H4 (cell line): Measurements from ENCODE around the gene LGI1. TPM values are rescaled to one million over a fixed set of nuclear protein-coding genes. Genes with fewer than 3 reads are reported as not detected.

ENCODE experiments used
- DNase-seq: peaks from one replicate; pipeline ENCODE4 v3.0.0-alpha.2; 2015; ENCODE audit warnings: low spot score
- total RNA-seq: library from RNA; depleted of rRNA; stranded (reverse); fragments of >200 nt; shearing (Covaris generic); gene quantifications from 2 replicates; pipeline ENCODE4 v1.2.3, GENCODE V29; 2014

Gene LGI1
- total RNA-seq, 1 experiment from 2014 or later = 0.08 TPM

DNA sequence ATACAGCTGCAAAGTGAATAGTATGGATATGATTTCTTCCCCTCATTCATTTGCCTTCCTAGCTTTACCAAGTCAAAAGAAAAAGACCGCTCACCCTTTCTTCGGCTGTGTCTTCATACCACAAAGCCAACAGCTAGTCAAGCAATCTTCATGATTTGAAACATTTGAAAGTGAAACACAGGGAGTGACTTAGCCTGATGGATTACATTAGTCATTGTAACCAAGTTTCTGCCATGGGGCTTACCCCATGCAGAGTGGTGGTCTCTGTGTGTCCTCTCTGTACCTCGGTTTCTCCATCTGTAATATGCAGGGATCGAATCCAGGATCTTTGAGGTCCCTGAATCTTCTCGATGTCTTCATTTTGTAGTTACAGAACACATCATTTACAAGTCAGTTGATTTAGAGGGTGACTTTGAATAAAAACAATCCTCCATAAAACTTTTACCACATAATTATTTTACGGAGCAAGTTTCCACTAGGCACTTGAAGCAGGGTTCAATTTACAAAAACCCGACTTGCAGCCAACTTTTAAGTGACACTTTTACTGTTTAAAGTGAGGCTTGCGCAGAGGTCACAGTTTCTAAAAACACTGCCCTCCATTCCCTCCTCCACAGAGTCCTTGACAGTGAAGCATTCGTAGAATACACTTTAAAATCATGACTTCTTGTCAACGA, 2.2 kb upstream of the LGI1 start:
- no peak for DNase-seq

DNA sequence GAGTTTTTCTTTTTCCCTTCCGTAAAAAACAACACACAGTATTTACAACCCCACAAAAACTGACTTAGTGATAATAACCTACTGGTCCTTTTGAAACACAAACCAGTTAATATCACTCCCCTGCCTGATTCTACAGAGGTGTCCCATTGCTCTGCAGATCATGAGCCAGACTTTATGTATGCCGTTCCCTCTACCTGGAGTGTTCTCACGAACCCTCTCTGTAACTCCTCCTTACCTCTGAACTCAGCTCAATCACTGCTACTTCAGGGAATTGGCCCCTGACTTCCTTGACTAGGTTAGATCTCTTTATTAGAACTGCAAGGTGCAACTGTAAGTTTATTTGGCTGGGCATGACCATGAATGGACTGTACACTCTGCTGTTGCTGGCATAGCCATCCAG, 1.6 kb upstream of the LGI1 start:
- no peak for DNase-seq

DNA sequence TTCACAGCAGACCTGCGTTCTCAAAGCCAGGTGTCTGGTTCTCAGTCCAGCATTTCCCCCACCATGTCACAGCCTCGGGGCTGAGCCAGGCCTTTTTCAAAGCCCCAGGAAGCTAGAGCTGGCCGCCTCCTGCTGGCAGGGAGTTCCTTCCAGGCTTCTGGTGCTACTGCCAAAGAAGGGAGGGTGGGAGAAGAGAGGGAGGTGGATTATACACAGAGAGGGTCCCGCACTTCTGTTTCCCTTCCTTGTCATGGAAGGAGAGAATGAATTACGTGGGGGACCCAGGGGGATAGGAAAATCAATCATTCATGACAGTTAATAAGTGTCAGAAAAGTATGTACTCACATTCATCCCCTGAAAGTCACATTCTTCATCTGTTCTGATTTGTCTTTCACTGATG, 600 bp upstream of the LGI1 start:
- no peak for DNase-seq

DNA sequence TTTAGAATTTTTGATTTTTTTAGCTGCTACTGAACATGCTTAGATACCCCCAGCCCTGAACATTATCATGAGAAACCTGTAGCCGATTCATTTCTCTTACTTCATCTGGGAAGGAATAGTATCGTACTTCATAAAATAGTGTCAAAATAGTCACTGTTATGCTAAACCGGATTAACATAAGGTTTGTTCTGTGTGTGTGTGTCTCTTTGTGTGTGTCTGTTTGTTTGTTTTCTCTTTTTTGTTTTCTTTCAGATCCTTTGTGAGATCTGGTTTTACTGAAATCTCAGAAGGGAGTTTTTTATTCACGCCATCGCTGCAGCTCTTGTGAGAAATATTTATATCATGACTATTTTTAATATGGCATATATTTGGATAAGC, 761 bp downstream of the LGI1 start:
- DNase-seq = no peak

DNA sequence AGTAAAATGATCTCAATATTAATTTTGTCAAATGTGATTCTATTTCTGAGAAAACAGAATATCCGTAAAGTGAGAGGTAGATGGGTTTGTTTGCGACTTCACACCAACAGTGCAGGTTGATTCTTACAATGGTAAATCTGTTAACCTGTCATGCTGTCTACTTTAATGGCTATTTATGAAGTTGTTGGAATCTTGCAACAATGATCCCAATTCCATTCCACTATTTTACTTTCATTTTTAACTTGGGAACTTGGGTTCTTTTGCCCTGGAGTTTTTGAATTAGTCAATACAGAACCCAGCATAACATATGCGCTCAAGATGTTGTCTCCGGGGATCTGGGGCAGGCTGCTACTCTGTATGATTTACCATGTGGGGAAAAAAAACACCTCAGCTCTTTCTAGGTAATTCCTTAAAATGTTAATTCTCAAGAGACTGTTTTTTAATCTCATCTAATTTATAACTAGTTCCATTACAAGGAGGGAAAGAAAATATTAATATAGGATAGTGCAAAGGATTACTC, 1.2 kb downstream of the LGI1 start:
- no peak for DNase-seq

DNA sequence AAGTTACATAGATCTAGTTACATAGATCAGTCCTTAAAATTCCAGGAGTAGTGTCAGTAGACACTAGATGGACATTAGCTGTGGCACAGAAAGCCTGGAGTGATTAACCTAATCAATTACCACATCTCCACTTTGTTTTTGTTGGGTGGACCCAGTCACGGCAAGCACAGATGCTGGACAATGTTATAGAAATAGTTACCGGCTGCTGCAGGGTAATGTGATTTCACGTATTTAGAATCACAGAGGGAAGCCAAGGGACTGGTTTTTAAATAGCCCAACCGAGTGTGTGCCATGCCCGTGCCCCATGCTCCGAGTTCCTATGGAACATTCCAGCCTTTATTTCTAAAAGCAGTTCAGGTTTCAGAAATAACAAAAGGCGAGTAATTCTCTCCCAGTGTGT, 2.8 kb downstream of the LGI1 start:
- no peak for DNase-seq

DNA sequence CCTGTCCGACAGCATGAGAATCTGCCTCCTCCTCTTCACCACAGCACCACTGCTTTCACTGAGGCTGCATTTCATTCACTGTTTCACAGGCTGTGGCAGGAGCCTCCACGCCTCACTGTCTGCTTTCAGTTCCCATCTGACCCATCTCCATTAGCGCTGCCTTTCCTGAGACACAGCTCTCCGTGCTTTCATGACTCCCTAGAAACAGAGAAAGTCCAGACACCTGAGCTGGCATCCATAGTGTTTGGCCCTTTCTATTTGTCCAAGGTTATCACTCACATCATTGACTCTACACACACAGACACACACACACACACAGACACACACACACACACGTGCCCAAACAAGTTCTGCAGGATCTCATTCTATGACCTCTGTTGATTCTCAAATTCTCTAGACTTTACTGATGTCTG, 5.2 kb downstream of the LGI1 start:
- DNase-seq = no peak

DNA sequence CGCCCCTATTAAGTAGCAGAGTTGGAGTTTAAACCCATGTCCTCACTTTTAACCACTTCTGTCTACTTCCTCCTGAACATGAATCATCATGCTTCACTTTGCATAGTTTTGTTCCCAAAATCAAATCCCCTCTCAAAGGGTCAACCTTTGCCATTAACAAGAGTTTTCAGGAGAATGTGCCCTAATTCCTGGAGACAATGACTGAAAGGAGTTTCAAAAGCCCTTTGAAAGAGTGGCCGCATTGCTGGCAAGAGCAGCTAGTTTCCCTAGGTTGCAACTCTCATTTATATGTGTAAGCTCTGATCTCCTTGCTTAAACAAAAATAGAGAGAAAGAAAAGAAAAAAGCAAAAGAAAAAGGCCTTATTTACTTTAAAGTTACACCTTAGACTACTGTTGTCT, 9.2 kb downstream of the LGI1 start:
- no peak for DNase-seq

DNA sequence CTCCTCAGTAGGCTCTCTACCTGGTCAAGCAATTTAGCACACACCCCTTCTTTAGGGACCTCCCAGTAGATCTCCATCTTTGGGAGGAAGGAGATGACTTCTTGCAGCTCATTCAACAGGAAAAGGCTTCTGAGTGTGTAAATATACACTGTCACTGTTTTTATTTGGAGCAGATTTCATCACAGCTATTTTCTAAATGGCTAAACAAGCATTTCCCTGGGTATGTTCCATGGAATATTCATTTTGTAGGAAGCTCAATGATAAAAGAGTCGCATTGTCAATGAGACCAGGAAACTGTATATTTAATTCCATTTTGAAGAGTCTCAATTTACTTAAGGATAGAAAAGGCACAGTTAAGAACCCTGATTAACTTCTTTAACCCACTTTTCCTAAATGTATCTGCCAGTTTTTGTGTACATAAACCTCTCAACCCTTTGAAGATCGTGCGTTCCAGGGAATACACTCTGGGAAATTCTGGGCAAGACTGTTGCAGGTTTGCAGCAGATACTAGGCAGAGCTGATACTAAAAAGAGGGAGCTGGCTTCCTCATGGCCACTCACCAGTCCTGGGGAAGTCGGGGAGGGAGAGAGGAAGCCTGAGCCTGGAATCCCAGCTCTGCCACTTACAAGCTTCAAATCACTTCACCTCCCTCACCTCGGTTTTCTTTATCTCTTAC, 10.1 kb downstream of the LGI1 start:
- DNase-seq = no peak

DNA sequence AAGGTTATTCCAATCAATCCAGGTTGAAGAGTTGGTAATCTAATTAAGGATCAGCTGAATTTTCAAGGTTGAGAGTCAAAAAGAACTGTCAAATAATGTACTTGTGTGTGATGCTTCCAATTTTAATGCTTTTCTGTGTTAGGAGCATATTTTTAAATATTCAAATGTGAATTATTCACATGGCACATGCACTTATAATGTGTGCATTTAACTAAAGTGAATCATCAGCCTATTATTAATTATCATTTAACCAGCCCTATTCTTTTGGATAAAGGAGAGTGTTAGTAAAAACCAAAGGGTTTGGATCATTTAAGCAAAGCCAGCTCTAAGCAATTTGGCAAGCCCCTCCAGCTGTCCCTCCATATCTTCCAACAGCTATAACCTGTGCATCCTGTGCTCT, 11.2 kb downstream of the LGI1 start:
- no peak for DNase-seq

DNA sequence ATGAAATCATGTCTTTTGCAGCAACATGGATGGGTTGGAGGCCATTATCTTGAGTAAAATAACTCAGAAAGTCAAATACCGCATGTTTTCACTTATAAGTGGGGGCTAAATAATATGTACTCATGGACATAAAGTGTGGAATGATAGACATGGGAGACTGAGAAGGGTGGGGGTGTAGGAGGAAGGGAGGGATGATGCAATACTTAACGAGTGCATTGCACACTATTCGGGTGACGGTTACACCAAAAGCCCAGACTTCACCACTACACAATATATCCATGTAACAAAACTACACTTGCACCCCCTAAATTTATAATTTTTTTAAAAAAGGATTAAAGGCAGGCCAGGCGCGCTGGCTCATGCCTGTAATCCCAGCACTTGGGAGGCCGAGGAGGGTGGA, 13.6 kb downstream of the LGI1 start:
- no peak for DNase-seq

DNA sequence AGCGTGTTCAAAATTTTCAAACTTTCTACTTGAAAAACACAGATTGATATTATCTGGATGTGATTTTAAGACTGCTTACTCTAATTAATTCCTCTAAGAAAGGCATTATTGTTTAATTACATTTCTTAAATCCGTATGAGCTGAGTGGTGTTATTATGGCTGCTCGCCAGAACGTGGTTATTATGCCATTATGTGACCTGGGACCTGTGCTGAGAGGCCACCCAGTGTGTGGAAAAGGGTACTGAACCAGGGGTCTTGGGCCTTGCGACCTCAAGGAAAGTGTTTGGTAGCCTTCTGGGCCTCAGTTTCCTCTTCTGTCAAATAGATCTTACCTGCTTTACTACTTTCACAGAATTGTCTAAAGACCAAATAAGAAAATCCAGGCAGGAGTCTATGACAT, 15.4 kb downstream of the LGI1 start:
- no peak for DNase-seq

DNA sequence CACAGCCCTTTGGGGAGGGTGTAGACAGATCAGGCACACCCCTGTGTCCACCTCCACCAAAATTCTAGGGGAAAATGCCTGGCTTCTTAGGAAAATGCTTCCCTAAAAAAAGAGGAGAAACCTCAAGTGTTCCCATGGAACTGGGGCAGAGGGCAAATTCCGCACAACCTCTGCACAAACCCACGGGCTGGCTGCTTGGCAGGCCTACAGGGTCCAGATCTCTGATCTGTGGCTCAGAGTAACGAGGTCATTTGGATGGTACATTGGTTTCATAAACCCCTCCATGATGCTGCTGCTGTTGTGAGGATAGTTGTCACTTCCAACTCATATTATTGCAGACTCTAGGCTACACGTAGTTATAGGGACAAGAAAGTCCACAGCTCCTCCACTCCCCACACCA, 16.0 kb downstream of the LGI1 start:
- no peak for DNase-seq

DNA sequence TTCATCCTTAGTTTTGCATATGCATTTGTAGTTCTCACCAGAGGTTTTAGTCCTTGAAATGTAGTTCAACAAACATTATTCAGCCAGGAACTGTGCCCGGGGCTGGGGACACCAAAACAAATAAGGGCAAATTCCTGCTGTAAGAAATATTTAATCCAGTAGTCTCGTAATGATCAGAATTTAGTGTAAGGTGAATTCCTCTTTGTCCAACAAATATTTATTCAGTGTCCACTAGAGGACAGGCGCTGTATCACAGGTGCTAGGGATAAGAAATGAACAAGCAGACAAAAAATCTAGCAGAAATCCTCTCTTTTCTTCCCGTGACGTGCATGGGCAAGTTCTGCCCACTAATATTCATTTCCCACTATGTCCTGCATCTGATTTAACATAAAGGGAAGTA, 17.6 kb downstream of the LGI1 start:
- no peak for DNase-seq

DNA sequence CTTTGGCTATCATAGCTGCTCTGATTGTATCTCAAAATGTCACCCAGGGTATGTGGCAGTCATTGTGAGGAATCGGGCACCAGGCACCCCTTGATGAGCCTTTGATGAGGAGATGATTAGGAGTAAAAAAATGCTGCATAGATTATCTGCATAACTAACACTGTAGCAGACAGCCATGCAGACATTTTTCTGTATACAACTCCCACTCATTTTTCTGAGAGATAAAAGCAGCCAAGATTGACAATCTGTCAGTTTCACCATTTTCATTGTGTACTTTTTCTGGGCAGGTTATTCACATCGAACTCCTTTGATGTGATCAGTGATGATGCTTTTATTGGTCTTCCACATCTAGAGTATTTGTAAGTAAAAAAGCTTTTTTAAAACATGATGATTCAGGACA, 19.4 kb downstream of the LGI1 start:
- DNase-seq = no peak

DNA sequence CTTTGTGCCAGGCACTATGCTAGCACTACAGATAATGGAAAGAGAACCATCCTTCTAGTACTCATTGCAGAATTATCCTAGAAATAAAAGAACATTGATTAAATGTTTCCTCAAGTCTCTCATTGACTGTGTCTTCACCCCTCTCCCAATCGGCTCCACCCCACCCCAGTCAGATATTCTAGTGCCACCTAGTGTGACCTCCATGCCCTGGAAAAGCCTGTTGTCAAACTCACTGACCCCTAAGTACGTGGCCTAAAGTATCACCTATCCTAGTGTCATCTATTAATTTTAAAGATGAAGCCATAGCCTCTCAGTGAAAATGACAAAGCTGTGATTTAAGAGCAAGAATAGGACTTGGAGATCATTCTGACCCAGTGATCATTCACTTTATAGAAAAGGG, 26.3 kb downstream of the LGI1 start:
- DNase-seq = no peak

DNA sequence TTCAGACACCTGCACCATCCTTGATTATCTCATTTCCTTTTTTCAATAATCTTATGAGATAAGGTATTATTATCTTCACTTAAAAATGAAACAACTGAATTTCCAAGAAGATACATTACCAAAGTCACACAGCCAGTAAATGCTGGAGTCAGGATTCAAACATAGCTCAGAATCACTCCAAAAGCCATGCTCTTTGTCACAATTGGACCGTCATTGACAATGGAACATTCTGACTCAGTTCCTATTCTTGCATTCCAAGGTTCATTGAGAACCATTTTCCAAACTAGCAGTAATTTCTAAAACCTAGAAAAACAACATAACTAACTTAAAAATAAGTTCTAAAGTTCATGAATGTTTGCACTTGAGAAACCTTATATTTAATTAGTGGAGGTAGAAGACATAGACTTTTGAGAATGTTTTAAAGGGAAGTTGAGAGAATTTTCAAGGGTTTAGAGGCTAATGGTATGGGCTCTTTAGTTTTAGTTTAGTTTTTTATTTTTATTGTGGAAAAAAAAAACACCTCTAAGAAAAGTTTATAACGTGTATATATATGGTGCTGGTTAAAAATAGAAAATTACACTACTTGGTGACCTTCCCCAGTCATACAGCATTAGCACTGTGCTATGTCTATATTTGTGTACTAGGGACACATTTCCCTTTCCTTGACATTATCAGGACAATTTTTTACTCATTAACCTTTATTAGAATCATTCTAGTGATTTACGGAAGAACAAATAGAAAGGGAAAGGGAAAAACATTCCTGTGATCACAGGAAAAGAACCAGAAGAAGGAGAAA, 30.9 kb downstream of the LGI1 start:
- DNase-seq = no peak

DNA sequence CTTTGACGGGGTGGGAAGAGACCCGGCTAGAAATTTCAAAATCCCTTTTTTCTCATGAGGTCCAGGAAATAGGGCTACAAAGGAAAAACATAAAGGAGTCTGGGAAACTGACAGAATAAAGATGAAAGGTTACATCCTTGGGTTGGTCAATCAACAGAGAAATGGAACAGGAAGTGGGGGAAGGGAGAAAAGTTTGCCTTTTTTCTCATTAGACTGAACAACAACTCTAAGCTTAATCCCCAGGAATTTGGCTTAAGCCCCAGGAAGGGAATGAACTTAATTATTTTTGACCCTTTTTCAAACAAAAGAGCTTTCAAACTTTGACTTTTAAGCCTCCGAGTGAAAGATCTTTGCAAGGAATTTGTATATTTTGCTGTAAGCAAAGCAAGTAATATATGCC, 32.7 kb downstream of the LGI1 start:
- no peak for DNase-seq

DNA sequence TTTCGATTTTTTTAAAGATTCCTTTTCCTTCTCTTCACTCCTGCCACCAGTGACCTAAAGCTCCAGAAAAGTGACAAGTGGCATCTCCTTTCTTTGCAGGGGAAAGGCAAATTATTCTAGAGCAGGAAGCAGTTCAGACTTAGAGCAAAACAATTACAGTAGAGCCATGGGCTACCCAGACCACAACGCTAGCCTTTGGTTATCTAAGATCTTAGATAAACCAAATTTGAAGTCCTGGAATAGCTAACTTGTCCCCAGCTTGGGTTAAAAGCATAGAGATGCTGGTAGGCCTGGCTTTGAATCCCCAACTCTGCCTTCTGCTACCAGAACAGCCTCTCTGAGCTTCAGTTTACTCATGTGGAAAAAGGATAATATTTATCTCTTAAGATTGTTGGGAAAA, 38.4 kb downstream of the LGI1 start:
- DNase-seq = no peak

DNA sequence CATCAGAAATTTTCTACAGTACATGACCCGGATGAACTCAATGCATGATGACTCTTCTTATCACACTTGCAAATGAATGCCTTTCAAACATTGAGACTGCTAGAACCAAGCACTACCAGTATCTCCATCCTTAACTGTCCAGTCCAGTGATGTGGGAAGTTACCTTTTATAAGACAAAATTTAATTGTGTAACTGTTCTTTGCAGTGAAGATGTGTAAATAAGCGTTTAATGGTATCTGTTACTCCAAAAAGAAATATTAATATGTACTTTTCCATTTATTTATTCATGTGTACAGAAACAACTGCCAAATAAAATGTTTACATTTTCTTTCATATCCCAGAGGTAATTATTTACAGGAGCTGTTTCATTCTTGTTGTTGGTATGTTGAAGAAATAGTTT, 40.1 kb downstream of the LGI1 start:
- no peak for DNase-seq

DNA sequence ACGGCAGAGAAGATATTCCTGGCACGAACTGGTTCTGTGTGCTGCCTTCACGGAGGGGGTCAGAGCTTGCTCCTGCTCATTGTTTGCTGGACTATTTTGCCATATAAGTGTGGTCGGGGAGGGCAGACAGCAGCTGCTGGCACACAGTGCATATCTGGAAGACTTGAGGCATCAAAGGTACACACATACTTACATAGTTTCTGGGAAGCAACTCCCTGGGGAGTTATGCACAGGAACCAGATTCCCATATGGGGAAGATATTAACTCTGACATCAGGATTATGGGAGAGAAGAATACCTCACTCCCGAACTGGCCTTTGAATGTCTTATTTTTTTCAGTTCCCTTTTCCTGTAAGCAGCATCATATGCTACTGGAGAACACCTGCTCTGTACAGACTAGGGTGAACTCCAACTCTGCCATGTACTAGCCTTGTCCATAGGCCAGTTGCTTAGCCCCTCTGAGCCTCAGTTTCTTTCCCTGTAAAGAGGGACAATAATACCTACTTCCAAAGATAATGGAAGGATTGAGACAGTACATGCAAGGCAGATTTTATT, 41.5 kb downstream of the LGI1 start:
- no peak for DNase-seq

DNA sequence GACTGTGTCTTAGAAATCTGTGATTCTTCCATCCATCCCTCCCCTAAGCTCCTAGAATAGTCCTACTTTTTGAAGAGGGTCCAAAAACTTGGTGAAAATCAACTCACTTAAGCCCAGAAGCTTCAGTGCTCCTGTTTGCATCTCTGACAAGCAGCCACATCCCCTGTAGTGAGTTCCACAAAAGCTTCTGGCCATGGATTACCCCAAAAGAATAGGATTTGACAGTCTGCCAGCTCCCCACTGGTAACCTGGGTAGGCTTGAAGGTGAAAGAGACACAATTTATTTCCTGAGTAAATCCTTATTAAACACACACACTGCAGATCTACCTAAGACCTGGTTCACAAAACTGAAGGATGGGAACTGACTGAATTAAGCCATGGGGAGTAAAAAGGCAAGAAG, 46.5 kb downstream of the LGI1 start:
- DNase-seq = no peak

DNA sequence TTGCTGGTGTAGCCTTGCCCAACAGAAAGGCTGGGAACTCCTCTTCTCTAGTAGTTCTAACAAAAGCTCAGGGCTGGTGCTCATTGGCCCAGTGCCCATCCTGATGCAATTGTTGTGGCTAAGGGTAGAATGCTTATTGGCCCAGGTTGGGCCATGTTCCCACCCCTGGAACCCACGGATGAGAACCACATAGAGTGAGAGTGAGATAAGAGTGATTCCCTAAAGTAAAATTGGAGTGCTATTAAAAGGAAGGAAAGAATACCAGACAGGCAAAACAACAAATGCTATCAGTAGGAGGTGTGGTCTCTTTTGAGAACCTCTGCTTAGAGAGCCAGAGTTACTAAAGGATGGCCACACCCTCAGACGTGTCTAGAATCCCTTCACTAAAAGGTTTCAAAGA, 49.2 kb downstream of the LGI1 start:
- peak; percentile 13 for DNase-seq
